Endothelial cell of umbilical vein (primary cell): ENCODE results near the gene PRICKLE4. TPM values are rescaled to one million over a fixed set of nuclear protein-coding genes. Genes with fewer than 3 reads are reported as not detected.

Experiments used
- BruUV-seq: library from RNA; stranded (reverse); fragments of 400-500 nt; replicated peaks from 2 replicates; lab custom pipeline; 2021; lab: Mats Ljungman, UMichigan
- CTCF ChIA-PET: fragments of 300-600, 350-600 bp; sonication (Branson Sonifier 250); formaldehyde crosslinking; loops from one replicate; lab custom pipeline; 2021; ENCODE audit warnings: antibody characterized with exemption, inconsistent platforms; lab: Charles Lee
- POLR2A ChIA-PET: fragments of 300-600, 350-600 bp; sonication (Branson Sonifier 250); formaldehyde crosslinking; loops from one replicate; lab custom pipeline; 2021; ENCODE audit warnings: antibody characterized with exemption, inconsistent platforms; lab: Charles Lee
- DNase-seq: peaks from one replicate; pipeline ENCODE4 v3.0.0-alpha.2; 2011; ENCODE audit warnings: low read depth, low spot score
- FAIRE-seq: peaks from 2 replicates; lab custom pipeline; 2011; peaks lifted over from hg19 to GRCh38; lab: Jason Lieb, UNC
- H2AFZ ChIP-seq: 2 replicates; pipeline ENCODE4 v1.6.0; 2012; ENCODE audit warnings: low read depth, low read length, control low read depth, inconsistent platforms
- H3K27ac ChIP-seq: 2 replicates; pipeline ENCODE4 v1.5.1; 2011; ENCODE audit warnings: low read depth, mild to moderate bottlenecking, control low read depth, low read length, moderate library complexity; ENCODE audit not compliant: insufficient read depth
- H3K27me3 ChIP-seq, 2 experiments: 2 replicates each; pipeline versions ENCODE4 v1.6.0 to v1.6.1; 2011; ENCODE audit warnings: low read length in 2 of 2, mixed read lengths in 1 of 2; ENCODE audit not compliant: control insufficient read depth in 2 of 2, insufficient read depth in 2 of 2
- H3K36me3 ChIP-seq, 2 experiments: 2 replicates in 1 of 2; 3 replicates in 1 of 2; pipeline ENCODE4 v1.5.1; 2011; ENCODE audit warnings: low read length in 2 of 2, mild to moderate bottlenecking in 1 of 2, moderate library complexity in 1 of 2; ENCODE audit not compliant: control insufficient read depth in 2 of 2, insufficient read depth in 2 of 2; ENCODE audit errors: extremely low read depth in 1 of 2
- H3K4me1 ChIP-seq: 3 replicates; pipeline ENCODE4 v1.5.1; 2011; ENCODE audit warnings: mild to moderate bottlenecking, low read length; ENCODE audit not compliant: control insufficient read depth, insufficient read depth; ENCODE audit errors: extremely low read depth
- H3K4me2 ChIP-seq: 2 replicates; pipeline ENCODE4 v1.6.1; 2011; ENCODE audit warnings: low read length, control low read depth, mixed read lengths; ENCODE audit not compliant: insufficient read depth
- H3K4me3 ChIP-seq, 3 experiments: fragments of 200-600 bp in 1 of 3; sonication (generic), shearing (Covaris generic) in 1 of 3; replicated peaks in 1 of 3; 2 replicates each; pipeline ENCODE4 v1.5.1; 2011 to 2016; ENCODE audit warnings: control low read depth in 3 of 3, low read length in 3 of 3, mild to moderate bottlenecking in 2 of 3, inconsistent platforms in 1 of 3, low read depth in 1 of 3, moderate library complexity in 1 of 3; ENCODE audit not compliant: insufficient read depth in 1 of 3
- H3K79me2 ChIP-seq: 2 replicates; pipeline ENCODE4 v1.6.0; 2012; ENCODE audit warnings: low read length, inconsistent platforms; ENCODE audit not compliant: control insufficient read depth, insufficient read depth
- H3K9ac ChIP-seq: replicated peaks from 2 replicates; pipeline ENCODE3; 2011; ENCODE audit warnings: low read length, control low read depth; ENCODE audit not compliant: insufficient read depth; ENCODE audit errors: extremely low read depth
- H3K9me1 ChIP-seq: replicated peaks from 3 replicates; pipeline ENCODE4 v1.6.0; 2011; ENCODE audit warnings: mild to moderate bottlenecking, low read length; ENCODE audit not compliant: control insufficient read depth, insufficient read depth; ENCODE audit errors: extremely low read depth
- H3K9me3 ChIP-seq: replicated peaks from 2 replicates; pipeline ENCODE4 v1.5.1; 2012; ENCODE audit warnings: low read length, inconsistent platforms; ENCODE audit not compliant: control insufficient read depth, insufficient read depth
- H4K20me1 ChIP-seq: replicated peaks from 2 replicates; pipeline ENCODE3; 2011; ENCODE audit warnings: mild to moderate bottlenecking, low read length; ENCODE audit not compliant: control insufficient read depth, insufficient read depth; ENCODE audit errors: extremely low read depth
- CTCF ChIP-seq, 2 donors: IDR thresholded peaks; 1 replicate in 1 of 2; 2 replicates in 1 of 2; pipeline ENCODE4 v1.5.1; 2011; ENCODE audit warnings: low read length in 2 of 2, mild to moderate bottlenecking in 2 of 2, moderate library complexity in 2 of 2, control low read depth in 1 of 2, inconsistent platforms in 1 of 2, low read depth in 1 of 2; ENCODE audit not compliant: insufficient read depth in 1 of 2; ENCODE audit errors: extremely low read depth in 1 of 2
- EZH2 ChIP-seq: IDR thresholded peaks from 2 replicates; pipeline ENCODE4 v1.6.1; 2012; ENCODE audit warnings: borderline replicate concordance, low read depth, mild to moderate bottlenecking, moderate library complexity, low read length, inconsistent platforms; ENCODE audit not compliant: severe bottlenecking
- FOS ChIP-seq: IDR thresholded peaks from 2 replicates; pipeline ENCODE4 v1.6.1; 2011; ENCODE audit warnings: mild to moderate bottlenecking, low read length, moderate library complexity, borderline replicate concordance; ENCODE audit not compliant: insufficient read depth
- GATA2 ChIP-seq: IDR thresholded peaks from 2 replicates; pipeline ENCODE4 v1.7.0; 2011; ENCODE audit warnings: low read depth, mild to moderate bottlenecking, moderate library complexity, mixed read lengths, low read length; ENCODE audit not compliant: insufficient read length, insufficient read depth
- MAX ChIP-seq: IDR thresholded peaks from 2 replicates; pipeline ENCODE4 v1.6.1; 2011; ENCODE audit not compliant: insufficient read depth, insufficient read length
- MYC ChIP-seq: IDR thresholded peaks from one replicate; pipeline ENCODE4 v1.6.1; 2011; ENCODE audit warnings: mild to moderate bottlenecking, low read depth, low read length
- POLR2A ChIP-seq: IDR thresholded peaks from 2 replicates; pipeline ENCODE4 v1.6.1; 2012; ENCODE audit warnings: low read depth, mild to moderate bottlenecking, control low read depth, low read length
- dilution Hi-C: fragments of 300-500 bp; cut with MboI; formaldehyde crosslinking; loops from one replicate; pipeline ENCODE4 v1.15.0; 2019; ENCODE audit warnings: low sequenced_read_pairs; ENCODE audit not compliant: extremely low pct_ligation_motif_present
- intact Hi-C: fragments of 100-400 bp; cut with micrococcal nuclease; formaldehyde crosslinking; loops from one replicate; pipeline ENCODE4 v1.10.0; 2022
- polyA plus RNA-seq, 4 experiments: library from polyadenylated mRNA; depleted of rRNA in 3 of 4; stranded (reverse) in 3 of 4; unstranded in 1 of 4; fragments of >200 nt; gene quantifications; 2 replicates each; pipeline versions ENCODE4 v1.2.1 to v1.2.3, GENCODE V29; 2011 to 2012; ENCODE audit warnings: missing spikeins in 1 of 4
- total RNA-seq: library from RNA; stranded (reverse); gene quantifications from 2 replicates; pipeline ENCODE4 v1.2.3, GENCODE V29; 2021

Gene PRICKLE4
- total and polyA plus RNA-seq, 2 donors (not counting 3 experiments of a cell fraction or from before 2014, with no cell fraction given), result 1.0 to 3.3 TPM

GRCh38 chr6:41747256-41748101 is 33.1 kb upstream of the PRICKLE4 start, which contains the start of gene PGC:
Gene PGC, minus strand, starts transcription at chr6:41747397. Its CDS starts 63 bp downstream, at chr6:41747334.
- no peaks in the 10 kb centered on the region for H3K4me1 ChIP-seq
- dilution Hi-C loops, result no loop called here
- H3K36me3 ChIP-seq, result no peaks in the 10 kb centered on the region
- H3K9ac ChIP-seq, result no peak within 1 kb of the TSS
- no peak within 1 kb of the TSS for H3K4me3 ChIP-seq
- no peaks in the 10 kb centered on the region for H3K9me3 ChIP-seq
- no peak within 1 kb of the TSS for H2AFZ ChIP-seq
- H3K4me2 ChIP-seq, result no peak within 1 kb of the TSS
- H3K79me2 ChIP-seq, result no peaks in the 10 kb centered on the region
- no peaks in the 10 kb centered on the region for H3K9me1 ChIP-seq
- TF ChIP-seq GATA2, result no peak
- no peak for TF ChIP-seq FOS
- no peak for TF ChIP-seq MAX
- no peak for TF ChIP-seq POLR2A
- TF ChIP-seq EZH2, result no peak
- no peak for TF ChIP-seq CTCF (IDR thresholded peaks at IDR 0.05; ENCODE audit: extremely low read depth in 1 of 2, insufficient read depth in 1 of 2, low read depth in 1 of 2, low read length in 2 of 2)
- TF ChIP-seq MYC, result no peak
- no peaks in the 10 kb centered on the region for H4K20me1 ChIP-seq
- FAIRE-seq (no peak), DNase-seq (no peak)
- no TSS peak for BruUV-seq
- ChIA-PET CTCF (no interaction called here), POLR2A (no interaction called here)
- no peak within 1 kb of the TSS for H3K27ac ChIP-seq
- intact Hi-C loops, result no loop called here
- H3K27me3 ChIP-seq, result peaks cover 0 to 3% of the 10 kb centered on the region in 2 experiments
